HCT116 (cell line): ENCODE measurements around the gene GPN2. TPM values are rescaled to one million over a fixed set of nuclear protein-coding genes. Genes with fewer than 3 reads are reported as not detected.

Source experiments
- ATAC-seq: fragments of 200-7000 bp; cut with Tn5 transposase; 2 replicates; pipeline ENCODE4 v1.9.1; 2020; ENCODE audit warnings: mild to moderate bottlenecking, moderate library complexity
- BruUV-seq: library from RNA; stranded (reverse); fragments of 400-500 nt; replicated peaks from 2 replicates; lab custom pipeline; 2021; lab: Mats Ljungman, UMichigan
- CTCF ChIA-PET: fragments of 300-600 bp; sonication (Branson Sonifier 250); formaldehyde crosslinking; loops from one replicate; lab custom pipeline; 2021; ENCODE audit warnings: antibody characterized with exemption; lab: Charles Lee
- POLR2A ChIA-PET: fragments of 300-600, 350-600 bp; sonication (Branson Sonifier 250); formaldehyde crosslinking; loops from one replicate; lab custom pipeline; 2021; ENCODE audit warnings: antibody characterized with exemption; lab: Charles Lee
- RAD21 ChIA-PET, 2 experiments: fragments of 300-600 bp; sonication (Branson Sonifier 250); formaldehyde crosslinking; loops; one replicate each; lab custom pipeline; 2023; ENCODE audit warnings: low total read pairs in 2 of 2; ENCODE audit not compliant: uncharacterized antibody in 2 of 2, unreplicated experiment in 2 of 2, low non-redundant PET in 1 of 2; lab: Charles Lee
- DNase-seq: peaks from one replicate; pipeline ENCODE4 v3.0.0-alpha.2; 2010; ENCODE audit warnings: low read depth, low spot score
- H2AFZ ChIP-seq: fragments of 200-600 bp; shearing (Covaris generic), sonication (generic); 2 replicates; pipeline ENCODE4 v1.6.1; 2017; ENCODE audit warnings: low read depth, mixed run types, mixed read lengths, antibody characterized with exemption, low read length; ENCODE audit not compliant: poor library complexity, severe bottlenecking
- H3K27ac ChIP-seq: 2 replicates; pipeline ENCODE4 v1.5.1; 2012; ENCODE audit warnings: low read depth, low read length
- H3K27me3 ChIP-seq: fragments of 200-600 bp; sonication (generic); 2 replicates; pipeline ENCODE4 v1.6.1; 2016; ENCODE audit warnings: mixed run types, low read length, mixed read lengths; ENCODE audit not compliant: insufficient read depth
- H3K36me3 ChIP-seq, 2 experiments: fragments of 200-500 bp in 1 of 2; fragments of 200-600 bp in 1 of 2; sonication (Bioruptor generic) in 1 of 2; sonication (generic) in 1 of 2; 2 replicates each; pipeline versions ENCODE4 v1.5.1 to v1.6.1; 2014 to 2016; ENCODE audit warnings: low read length in 2 of 2, inconsistent platforms in 1 of 2, mixed read lengths in 1 of 2, mixed run types in 1 of 2; ENCODE audit not compliant: insufficient read depth in 2 of 2, control insufficient read depth in 1 of 2
- H3K4me1 ChIP-seq, 2 experiments: fragments of 200-600 bp in 1 of 2; sonication (generic) in 1 of 2; 2 replicates each; pipeline versions ENCODE4 v1.5.1 to v1.6.1; 2012 to 2017; ENCODE audit warnings: low read length in 2 of 2, inconsistent platforms in 1 of 2, mild to moderate bottlenecking in 1 of 2, mixed read lengths in 1 of 2, mixed run types in 1 of 2, moderate library complexity in 1 of 2; ENCODE audit not compliant: insufficient read depth in 2 of 2, control insufficient read depth in 1 of 2
- H3K4me2 ChIP-seq: fragments of 200-600 bp; sonication (generic); 2 replicates; pipeline ENCODE4 v1.6.1; 2017; ENCODE audit warnings: mixed run types, low read length, mixed read lengths
- H3K4me3 ChIP-seq, 2 experiments: fragments of 200-600 bp in 1 of 2; sonication (generic) in 1 of 2; replicated peaks in 1 of 2; 2 replicates each; pipeline ENCODE4 v1.5.1; 2011 to 2016; ENCODE audit warnings: low read length in 2 of 2, control low read depth in 1 of 2, low read depth in 1 of 2, mild to moderate bottlenecking in 1 of 2, mixed read lengths in 1 of 2, mixed run types in 1 of 2
- H3K79me2 ChIP-seq: fragments of 200-600 bp; sonication (generic); 2 replicates; pipeline ENCODE4 v1.6.1; 2017; ENCODE audit warnings: mild to moderate bottlenecking, mixed run types, low read length, moderate library complexity, mixed read lengths; ENCODE audit not compliant: insufficient read depth
- H3K9ac ChIP-seq: fragments of 200-600 bp; sonication (generic); 2 replicates; pipeline ENCODE4 v1.6.1; 2016; ENCODE audit warnings: low read length, mixed read lengths
- H3K9me2 ChIP-seq: fragments of 200-600 bp; sonication (generic), shearing (Covaris generic); 2 replicates; pipeline ENCODE4 v1.6.1; 2017; ENCODE audit warnings: mixed run types, mild to moderate bottlenecking, moderate library complexity; ENCODE audit not compliant: insufficient read depth
- H3K9me3 ChIP-seq, 2 experiments: fragments of 200-500 bp in 1 of 2; fragments of 200-600 bp in 1 of 2; sonication (Bioruptor generic) in 1 of 2; sonication (generic) in 1 of 2; 2 replicates each; pipeline ENCODE4 v1.6.1; 2014 to 2017; ENCODE audit warnings: low read length in 2 of 2, mixed read lengths in 2 of 2, inconsistent platforms in 1 of 2, low read depth in 1 of 2, mild to moderate bottlenecking in 1 of 2, mixed run types in 1 of 2, moderate library complexity in 1 of 2; ENCODE audit not compliant: control insufficient read depth in 1 of 2, insufficient read depth in 1 of 2
- H4K20me1 ChIP-seq: fragments of 200-600 bp; sonication (generic), shearing (Covaris generic); 2 replicates; pipeline ENCODE4 v1.6.1; 2017; ENCODE audit warnings: mixed run types, mild to moderate bottlenecking, moderate library complexity; ENCODE audit not compliant: insufficient read depth
- ATF3 ChIP-seq: IDR thresholded peaks from 2 replicates; pipeline ENCODE4 v1.6.1; 2012
- CTCF ChIP-seq, 3 experiments: fragments of 200-600 bp in 1 of 3; sonication (generic) in 1 of 3; IDR thresholded peaks in 2 of 3; conservative IDR thresholded peaks in 1 of 3; 2 replicates each; pipeline ENCODE4 v1.5.1; 2012 to 2017; ENCODE audit warnings: low read depth in 2 of 3, low read length in 2 of 3, antibody characterized with exemption in 1 of 3, borderline replicate concordance in 1 of 3, control low read depth in 1 of 3, mild to moderate bottlenecking in 1 of 3, mixed read lengths in 1 of 3, mixed run types in 1 of 3, moderate library complexity in 1 of 3; ENCODE audit not compliant: insufficient read depth in 1 of 3
- FOSL1 ChIP-seq: IDR thresholded peaks from 2 replicates; pipeline ENCODE4 v1.6.1; 2012; ENCODE audit warnings: low read depth
- MAX ChIP-seq: IDR thresholded peaks from 2 replicates; pipeline ENCODE4 v1.6.1; 2012
- POLR2AphosphoS5 ChIP-seq: IDR thresholded peaks from 2 replicates; pipeline ENCODE4 v1.6.1; 2011; ENCODE audit warnings: mild to moderate bottlenecking, low read depth, low read length, moderate library complexity
- intact Hi-C: fragments of 100-400 bp; cut with micrococcal nuclease; formaldehyde crosslinking; loops from 2 replicates; pipeline ENCODE4 v1.10.0; 2022
- total RNA-seq: library from RNA; stranded (reverse); gene quantifications from one replicate; pipeline ENCODE4 v1.2.1, GENCODE V29; 2021; ENCODE audit not compliant: unreplicated experiment
- TF ChIP-seq, protein P1 (sequence below): IDR thresholded peaks from 2 replicates; pipeline ENCODE4 v1.6.1; 2011; ENCODE audit warnings: mild to moderate bottlenecking, low read length, moderate library complexity; ENCODE audit not compliant: insufficient replicate concordance; ENCODE audit errors: extremely low read depth
- TF ChIP-seq, protein P2 (sequence below): IDR thresholded peaks from 2 replicates; pipeline ENCODE4 v1.6.1; 2012; ENCODE audit warnings: low read depth

GPN2 gene
- total RNA-seq, 1 experiment from 2014 or later, result 37.2 TPM

DNA sequence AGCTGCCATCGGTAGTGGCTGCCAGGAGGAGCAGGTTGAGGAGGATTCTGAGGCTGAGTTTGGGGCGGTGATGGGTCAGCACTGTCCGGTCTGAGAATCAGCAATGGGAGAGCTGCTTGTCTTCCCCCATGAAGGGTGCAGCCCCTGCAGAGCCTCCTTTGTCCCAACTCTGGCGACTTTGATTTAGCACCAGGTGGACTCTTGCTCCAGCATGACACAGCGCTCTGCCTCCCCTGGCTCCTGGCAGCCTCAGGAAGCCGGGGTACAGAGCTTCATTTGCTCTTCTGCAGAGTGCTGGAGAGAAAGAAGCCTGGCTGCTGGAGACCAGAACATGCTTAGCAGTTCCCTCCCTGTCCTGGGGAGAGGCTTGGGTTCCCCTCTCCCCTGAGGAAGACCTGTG lies 50.3 kb downstream of the GPN2 start:
- no peak for ATAC-seq
- no peak overlapping the region for H3K4me2 ChIP-seq
- H3K4me3 ChIP-seq, result no peak overlapping the region
- H3K27ac ChIP-seq, result 0 out of 2 replicates have a peak overlapping the region, but pooled peaks have one; percentile 24
- no peak for DNase-seq
- H3K9me2 ChIP-seq, result no peaks in the 10 kb centered on the region
- H3K9me3 ChIP-seq, result no peaks in the 10 kb centered on the region
- ChIA-PET POLR2A (no interaction called here), CTCF (no interaction called here), RAD21 (no interaction called here)
- TF ChIP-seq, protein P1, sequence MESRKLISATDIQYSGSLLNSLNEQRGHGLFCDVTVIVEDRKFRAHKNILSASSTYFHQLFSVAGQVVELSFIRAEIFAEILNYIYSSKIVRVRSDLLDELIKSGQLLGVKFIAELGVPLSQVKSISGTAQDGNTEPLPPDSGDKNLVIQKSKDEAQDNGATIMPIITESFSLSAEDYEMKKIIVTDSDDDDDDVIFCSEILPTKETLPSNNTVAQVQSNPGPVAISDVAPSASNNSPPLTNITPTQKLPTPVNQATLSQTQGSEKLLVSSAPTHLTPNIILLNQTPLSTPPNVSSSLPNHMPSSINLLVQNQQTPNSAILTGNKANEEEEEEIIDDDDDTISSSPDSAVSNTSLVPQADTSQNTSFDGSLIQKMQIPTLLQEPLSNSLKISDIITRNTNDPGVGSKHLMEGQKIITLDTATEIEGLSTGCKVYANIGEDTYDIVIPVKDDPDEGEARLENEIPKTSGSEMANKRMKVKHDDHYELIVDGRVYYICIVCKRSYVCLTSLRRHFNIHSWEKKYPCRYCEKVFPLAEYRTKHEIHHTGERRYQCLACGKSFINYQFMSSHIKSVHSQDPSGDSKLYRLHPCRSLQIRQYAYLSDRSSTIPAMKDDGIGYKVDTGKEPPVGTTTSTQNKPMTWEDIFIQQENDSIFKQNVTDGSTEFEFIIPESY, result no peak
- no peak for TF ChIP-seq CTCF (IDR thresholded peaks at IDR 0.05 in 2 of 3, conservative IDR thresholded peaks at IDR 0.05 in 1 of 3; ENCODE audit: borderline replicate concordance in 1 of 3, insufficient read depth in 1 of 3, low read depth in 2 of 3, low read length in 2 of 3)
- TF ChIP-seq MAX, result no peak
- no peak for TF ChIP-seq POLR2AphosphoS5
- TF ChIP-seq ATF3, result no peak
- TF ChIP-seq FOSL1, result no peak
- TF ChIP-seq, protein P2, sequence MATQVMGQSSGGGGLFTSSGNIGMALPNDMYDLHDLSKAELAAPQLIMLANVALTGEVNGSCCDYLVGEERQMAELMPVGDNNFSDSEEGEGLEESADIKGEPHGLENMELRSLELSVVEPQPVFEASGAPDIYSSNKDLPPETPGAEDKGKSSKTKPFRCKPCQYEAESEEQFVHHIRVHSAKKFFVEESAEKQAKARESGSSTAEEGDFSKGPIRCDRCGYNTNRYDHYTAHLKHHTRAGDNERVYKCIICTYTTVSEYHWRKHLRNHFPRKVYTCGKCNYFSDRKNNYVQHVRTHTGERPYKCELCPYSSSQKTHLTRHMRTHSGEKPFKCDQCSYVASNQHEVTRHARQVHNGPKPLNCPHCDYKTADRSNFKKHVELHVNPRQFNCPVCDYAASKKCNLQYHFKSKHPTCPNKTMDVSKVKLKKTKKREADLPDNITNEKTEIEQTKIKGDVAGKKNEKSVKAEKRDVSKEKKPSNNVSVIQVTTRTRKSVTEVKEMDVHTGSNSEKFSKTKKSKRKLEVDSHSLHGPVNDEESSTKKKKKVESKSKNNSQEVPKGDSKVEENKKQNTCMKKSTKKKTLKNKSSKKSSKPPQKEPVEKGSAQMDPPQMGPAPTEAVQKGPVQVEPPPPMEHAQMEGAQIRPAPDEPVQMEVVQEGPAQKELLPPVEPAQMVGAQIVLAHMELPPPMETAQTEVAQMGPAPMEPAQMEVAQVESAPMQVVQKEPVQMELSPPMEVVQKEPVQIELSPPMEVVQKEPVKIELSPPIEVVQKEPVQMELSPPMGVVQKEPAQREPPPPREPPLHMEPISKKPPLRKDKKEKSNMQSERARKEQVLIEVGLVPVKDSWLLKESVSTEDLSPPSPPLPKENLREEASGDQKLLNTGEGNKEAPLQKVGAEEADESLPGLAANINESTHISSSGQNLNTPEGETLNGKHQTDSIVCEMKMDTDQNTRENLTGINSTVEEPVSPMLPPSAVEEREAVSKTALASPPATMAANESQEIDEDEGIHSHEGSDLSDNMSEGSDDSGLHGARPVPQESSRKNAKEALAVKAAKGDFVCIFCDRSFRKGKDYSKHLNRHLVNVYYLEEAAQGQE, result no peak
- no peak overlapping the region for H3K9ac ChIP-seq
- intact Hi-C loops, result no loop called here
- H2AFZ ChIP-seq, result no peak overlapping the region
- no peaks in the 10 kb centered on the region for H3K4me1 ChIP-seq
- no peaks in the 10 kb centered on the region for H3K27me3 ChIP-seq
- H4K20me1 ChIP-seq, result no peaks in the 10 kb centered on the region
- H3K36me3 ChIP-seq, result peaks cover 16 to 34% of the 10 kb centered on the region in 2 experiments; a peak in 3 of 4 replicates
- peaks cover 12% of the 10 kb centered on the region; the same call in 1 of the 2 replicates for H3K79me2 ChIP-seq
- BruUV-seq, result no TSS peak
